Omental fat pad (tissue), 4 donors: ENCODE results near the gene CCL11. TPM values are rescaled to one million over a fixed set of nuclear protein-coding genes. Genes with fewer than 3 reads are reported as not detected.

Experiments
- ATAC-seq: fragments of 150-250 bp; one replicate; pipeline ENCODE4 v1.9.1; 2016; ENCODE audit warnings: mild to moderate bottlenecking, moderate library complexity; ENCODE audit not compliant: low FRiP score
- DNase-seq: peaks from one replicate; pipeline ENCODE4 v3.0.0-alpha.2; 2019; ENCODE audit warnings: low spot score
- CTCF ChIP-seq, 3 donors: fragments of 450-650 bp; IDR thresholded peaks; one replicate each; pipeline ENCODE4 v1.5.1; 2016 to 2017; ENCODE audit warnings: antibody characterized with exemption in 3 of 3, mild to moderate bottlenecking in 3 of 3, moderate library complexity in 2 of 3
- total RNA-seq, 4 donors: library from RNA; depleted of rRNA; stranded (reverse); fragments of >200 nt; gene quantifications; one replicate each; pipeline ENCODE4 v1.1.0, GENCODE V29; 2016

Gene CCL11
- total RNA-seq, 4 donors from 2014 or later = 3.3 to 37.2 TPM; not detected in 2

GRCh38 chr17:34299956-34300577, 14.5 kb downstream of the CCL11 start:
- ATAC-seq = no peak
- DNase-seq = no peak

GRCh38 chr17:34300652-34301370, 15.3 kb downstream of the CCL11 start:
- no peak for DNase-seq
- ATAC-seq = no peak
- no peak for TF ChIP-seq CTCF (IDR thresholded peaks at IDR 0.05)

More at GRCh38 chr17:34299956-34300577, 14.5 kb downstream of the CCL11 start:
- TF ChIP-seq CTCF (IDR thresholded peaks at IDR 0.05) = no peak

- no peak for ATAC-seq
- no peak for TF ChIP-seq CTCF (IDR thresholded peaks at IDR 0.05)
These were observed 16.4 kb downstream of the CCL11 start for GRCh38 chr17:34301986-34302385.

GRCh38 chr17:34302636-34303035, 17.1 kb downstream of the CCL11 start:
- no peak for DNase-seq
- no peak for ATAC-seq
- TF ChIP-seq CTCF (IDR thresholded peaks at IDR 0.05) = no peak

More at GRCh38 chr17:34301986-34302385, 16.4 kb downstream of the CCL11 start:
- DNase-seq = no peak

GRCh38 chr17:34303606-34304005, 18.1 kb downstream of the CCL11 start:
- TF ChIP-seq CTCF (IDR thresholded peaks at IDR 0.05) = no peak
- ATAC-seq = no peak
- DNase-seq = no peak

- ATAC-seq = no peak
- TF ChIP-seq CTCF (IDR thresholded peaks at IDR 0.05) = no peak
- no peak for DNase-seq
These were observed 19.5 kb downstream of the CCL11 start for GRCh38 chr17:34305061-34305460.

GRCh38 chr17:34305606-34306005, 20.1 kb downstream of the CCL11 start:
- DNase-seq = no peak
- no peak for TF ChIP-seq CTCF (IDR thresholded peaks at IDR 0.05)
- no peak for ATAC-seq
